Measurements from ENCODE around the gene GRIN3A. TPM values are rescaled to one million over a fixed set of nuclear protein-coding genes. Genes with fewer than 3 reads are reported as not detected.

Gene GRIN3A
- total and polyA plus RNA-seq, 9 of the 15 experiments (the other 6 are each of a cell fraction or from before 2014, with no cell fraction given), result 0.01 to 0.03 TPM; not detected in 7

DNA sequence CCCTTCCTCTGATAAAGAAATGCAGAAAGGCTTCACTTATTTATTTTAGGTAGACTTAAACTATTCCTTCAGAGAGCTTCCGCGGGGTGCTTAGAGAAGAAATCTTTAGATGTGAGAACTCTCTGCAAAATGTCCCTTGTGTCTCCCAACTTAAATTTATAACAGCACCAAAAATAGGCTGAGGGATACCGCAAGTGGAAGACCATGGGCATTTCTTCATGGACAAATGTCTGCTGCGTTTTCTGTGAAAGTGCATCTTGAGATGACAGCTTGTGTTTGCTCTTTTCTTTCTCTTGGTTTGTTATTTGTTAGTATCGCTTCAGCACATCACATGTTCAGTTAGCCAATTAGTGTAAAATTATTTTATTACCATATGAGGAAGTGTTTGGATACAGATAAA lies 15.3 kb upstream of the GRIN3A start:
- no TSS peak for BruUV-seq (replicated peaks)
- Histone ChIP-seq H3K9ac (ENCODE audit: insufficient read depth in 1 of 2, low read depth in 2 of 2, low read length in 2 of 2) (no peak overlapping the region), H2AFZ (ENCODE audit: low read depth, low read length) (no peak overlapping the region), H3K4me3 (no peak overlapping the region), H3K27ac (ENCODE audit: extremely low read depth, low read depth, low read length) (no peak overlapping the region), H3K36me3 (ENCODE audit: control insufficient read depth, insufficient read depth, low read length) (no peaks in the 10 kb centered on the region), H4K20me1 (replicated peaks; ENCODE audit: control insufficient read depth, insufficient read depth, low read length) (no peaks in the 10 kb centered on the region), H3K4me2 (ENCODE audit: insufficient read depth, low read length) (no peak overlapping the region), H3K27me3 (ENCODE audit: control insufficient read depth in 2 of 2, insufficient read depth in 2 of 2, low read length in 2 of 2) (no peaks in the 10 kb centered on the region), H3K9me3 (replicated peaks; ENCODE audit: control insufficient read depth, insufficient read depth, low read depth, low read length) (no peaks in the 10 kb centered on the region), H3K79me2 (ENCODE audit: control insufficient read depth, insufficient read depth, low read length) (no peaks in the 10 kb centered on the region), H3K9me1 (ENCODE audit: control insufficient read depth, insufficient read depth, low read length) (no peaks in the 10 kb centered on the region), H3K4me1 (replicated peaks in 1 of 2; ENCODE audit: control insufficient read depth in 2 of 2, insufficient read depth in 2 of 2, low read length in 2 of 2) (no peaks in the 10 kb centered on the region)
- WGBS (ENCODE audit: insufficient coverage, low coverage, missing lambda C conversion rate), result 2% methylated on average over 5 of the region's 5 CpGs
- intact Hi-C loops (cut with micrococcal nuclease) (no loop called here), in situ Hi-C loops (cut with MboI) (no loop called here)
- ChIA-PET POLR2A (no interaction called here), CTCF (ENCODE audit: low intra/inter-chr PET ratio) (no interaction called here)
- ATAC-seq (no peak), FAIRE-seq (no peak), DNase-seq (ENCODE audit: extremely low read depth in 1 of 4, low spot score in 3 of 4) (no peak)
- TF ChIP-seq ZBTB33 (CRISPR knock-in tag; IDR thresholded peaks at IDR 0.05), result no peak
- TF ChIP-seq RBM25 (IDR thresholded peaks at IDR 0.05; ENCODE audit: low read depth, low read length, severe bottlenecking), result no peak
- no peak for TF ChIP-seq PYGO2 (tag; IDR thresholded peaks at IDR 0.05)
- TF ChIP-seq HEY1 (CRISPR knock-in tag; IDR thresholded peaks at IDR 0.05; ENCODE audit: borderline replicate concordance), result no peak
- no peak for TF ChIP-seq ETV6 (IDR thresholded peaks at IDR 0.05; ENCODE audit: borderline replicate concordance in 1 of 2, low read depth in 2 of 2, low read length in 1 of 2)
- TF ChIP-seq ETV6 (CRISPR knock-in tag; IDR thresholded peaks at IDR 0.05; ENCODE audit: borderline replicate concordance), result no peak
- TF ChIP-seq EP400 (IDR thresholded peaks at IDR 0.05), result no peak
- no peak for TF ChIP-seq DIDO1 (tag; IDR thresholded peaks at IDR 0.05; ENCODE audit: low read depth)
- TF ChIP-seq, protein P1, sequence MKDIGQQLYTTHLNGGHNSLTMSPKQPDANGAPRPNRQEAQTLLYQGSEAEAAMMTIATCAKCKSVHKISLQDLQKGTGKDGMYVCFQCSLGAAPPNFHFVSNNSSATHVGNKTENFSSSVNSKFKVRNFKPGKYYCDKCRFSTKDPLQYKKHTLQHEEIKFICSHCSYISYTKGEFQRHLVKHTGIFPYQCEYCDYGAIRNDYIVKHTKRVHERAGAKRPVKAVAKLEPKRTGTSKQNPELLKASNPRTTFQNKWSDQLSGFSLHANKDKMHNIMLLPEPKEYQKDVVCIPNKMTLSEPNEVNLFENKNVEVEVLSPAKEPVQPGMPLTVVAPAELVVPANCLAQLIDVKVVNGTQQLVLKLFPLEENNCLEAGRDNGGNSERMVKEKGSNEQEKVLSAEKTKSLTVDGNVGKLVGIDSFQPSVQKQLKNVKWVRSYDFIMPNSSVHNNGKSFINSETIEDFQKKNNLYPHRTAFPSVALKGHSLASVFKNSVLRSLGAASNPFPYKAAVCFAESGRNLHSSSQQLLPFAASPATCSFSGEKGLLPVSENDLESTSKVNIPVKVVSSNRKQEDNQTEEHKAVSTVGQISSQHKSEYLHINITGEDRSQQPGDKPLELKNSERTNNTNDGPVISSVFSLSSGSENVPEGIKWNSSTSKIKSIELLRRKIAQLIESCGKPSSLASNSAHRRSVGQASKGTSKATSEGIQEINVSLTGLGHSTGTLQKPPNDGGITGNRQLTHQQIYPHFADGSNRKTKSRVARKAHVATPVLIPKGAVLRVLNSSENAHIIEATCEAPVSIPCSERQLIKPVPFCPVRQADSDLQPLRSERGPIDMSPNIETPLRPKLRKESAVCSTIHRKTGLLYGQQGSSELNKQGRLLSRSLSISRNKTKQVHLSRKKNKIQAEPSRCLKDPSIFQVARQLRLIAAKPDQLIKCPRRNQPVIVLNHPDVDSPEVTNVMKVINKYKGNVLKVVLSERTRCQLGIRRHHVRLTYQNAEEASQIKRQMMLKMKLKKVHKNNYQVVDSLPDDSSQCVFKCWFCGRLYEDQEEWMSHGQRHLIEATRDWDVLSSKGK (CRISPR knock-in tag; IDR thresholded peaks at IDR 0.05), result no peak
- no peak for TF ChIP-seq RNF2 (IDR thresholded peaks at IDR 0.05)
- TF ChIP-seq, protein P2, sequence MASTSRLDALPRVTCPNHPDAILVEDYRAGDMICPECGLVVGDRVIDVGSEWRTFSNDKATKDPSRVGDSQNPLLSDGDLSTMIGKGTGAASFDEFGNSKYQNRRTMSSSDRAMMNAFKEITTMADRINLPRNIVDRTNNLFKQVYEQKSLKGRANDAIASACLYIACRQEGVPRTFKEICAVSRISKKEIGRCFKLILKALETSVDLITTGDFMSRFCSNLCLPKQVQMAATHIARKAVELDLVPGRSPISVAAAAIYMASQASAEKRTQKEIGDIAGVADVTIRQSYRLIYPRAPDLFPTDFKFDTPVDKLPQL (IDR thresholded peaks at IDR 0.05; ENCODE audit: extremely low read depth, insufficient read length), result no peak
- TF ChIP-seq, protein P3, sequence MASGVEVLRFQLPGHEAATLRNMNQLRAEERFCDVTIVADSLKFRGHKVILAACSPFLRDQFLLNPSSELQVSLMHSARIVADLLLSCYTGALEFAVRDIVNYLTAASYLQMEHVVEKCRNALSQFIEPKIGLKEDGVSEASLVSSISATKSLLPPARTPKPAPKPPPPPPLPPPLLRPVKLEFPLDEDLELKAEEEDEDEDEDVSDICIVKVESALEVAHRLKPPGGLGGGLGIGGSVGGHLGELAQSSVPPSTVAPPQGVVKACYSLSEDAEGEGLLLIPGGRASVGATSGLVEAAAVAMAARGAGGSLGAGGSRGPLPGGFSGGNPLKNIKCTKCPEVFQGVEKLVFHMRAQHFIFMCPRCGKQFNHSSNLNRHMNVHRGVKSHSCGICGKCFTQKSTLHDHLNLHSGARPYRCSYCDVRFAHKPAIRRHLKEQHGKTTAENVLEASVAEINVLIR (CRISPR knock-in tag; IDR thresholded peaks at IDR 0.05), result no peak
- no peak for TF ChIP-seq HMG20B (CRISPR knock-in tag; IDR thresholded peaks at IDR 0.05)
- TF ChIP-seq BCL6 (CRISPR knock-in tag; IDR thresholded peaks at IDR 0.05), result no peak
- no peak for TF ChIP-seq PURB (CRISPR knock-in tag; IDR thresholded peaks at IDR 0.05; ENCODE audit: low read depth)
